ENCODE results near the gene PITHD1.

The PITHD1 gene

DNA sequence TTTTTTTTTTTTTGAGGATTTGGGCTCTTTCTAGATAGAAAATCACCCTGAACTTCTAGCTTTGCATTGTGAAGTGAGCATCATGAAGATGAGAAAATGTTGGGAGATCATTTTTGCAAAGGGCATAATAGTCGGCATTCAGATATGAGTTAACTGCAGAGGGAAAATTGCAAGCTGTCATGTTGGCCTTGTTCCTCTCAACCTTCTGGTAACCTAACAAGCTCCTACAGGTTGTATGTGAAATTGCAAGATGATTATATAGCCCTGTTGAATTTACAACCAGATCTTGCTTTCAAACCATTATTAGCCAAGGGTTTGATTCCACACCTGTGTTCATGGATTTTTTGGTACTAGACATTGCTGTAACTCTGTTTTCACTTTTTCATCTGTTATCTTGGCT is 32.7 kb upstream of the PITHD1 start:
- Histone ChIP-seq H3K9ac (peak overlapping the region in 1 of 11 experiments; percentile 94; a peak in 3 of 22 replicates), H3K27ac (0 out of 22 replicates have a peak overlapping the region, but pooled peaks of 1 of the 11 experiments have one; percentile 93), H4K20me1 (peaks cover 59 to 72% (median 67%) of the 10 kb centered on the region in 11 experiments), H3K4me2 (peak overlapping the region; percentile 83 to 97 (median 92)), H3K4me3 (peak overlapping the region in 7 of 10 experiments; percentile 96 to 99 (median 97); a peak in 5 of 20 replicates), H3K27me3 (no peaks in the 10 kb centered on the region), H3K36me3 (peaks cover 33 to 52% (median 39%) of the 10 kb centered on the region in 11 experiments), H3K9me3 (replicated peaks in 1 of 11) (no peaks in the 10 kb centered on the region), H3K4me1 (peaks cover 25 to 51% (median 40%) of the 10 kb centered on the region in 10 experiments)
- TF ChIP-seq Cebpa-rat (IDR thresholded peaks at IDR 0.05): no peak

GRCh38 chr1:23748016-23748415 is 30.2 kb upstream of the PITHD1 start:
- peak overlapping the region in 3 of 11 experiments; percentile 3 to 24 (median 10); a peak in 5 of 22 replicates for H3K4me2 ChIP-seq
- no peaks in the 10 kb centered on the region for H3K9me3 ChIP-seq (replicated peaks in 1 of 11)
- no peak overlapping the region for H3K4me3 ChIP-seq
- H4K20me1 ChIP-seq: peaks cover 76 to 97% (median 91%) of the 10 kb centered on the region in 11 experiments
- no peak overlapping the region for H3K27ac ChIP-seq
- peak overlapping the region in 2 of 11 experiments; percentile 23 to 25; a peak in 2 of 22 replicates for H3K9ac ChIP-seq
- TF ChIP-seq Cebpa-rat (IDR thresholded peaks at IDR 0.05): no peak
- H3K27me3 ChIP-seq: no peaks in the 10 kb centered on the region
- H3K36me3 ChIP-seq: peaks cover 58 to 77% (median 64%) of the 10 kb centered on the region in 11 experiments
- H3K4me1 ChIP-seq: peaks cover 16 to 43% (median 31%) of the 10 kb centered on the region in 10 experiments

- Histone ChIP-seq H3K36me3 (peaks cover 84 to 100% (median 90%) of the 10 kb centered on the region in 11 experiments), H3K4me3 (no peak overlapping the region), H3K27me3 (no peaks in the 10 kb centered on the region), H4K20me1 (peaks cover 63 to 100% (median 90%) of the 10 kb centered on the region in 11 experiments), H3K9me3 (replicated peaks in 1 of 11) (no peaks in the 10 kb centered on the region), H3K4me1 (peaks cover 0 to 27% (median 16%) of the 10 kb centered on the region in 10 experiments; a peak in 15 of 20 replicates), H3K4me2 (no peak overlapping the region), H3K27ac (0 out of 22 replicates have a peak overlapping the region, but pooled peaks of 1 of the 11 experiments have one; percentile 5), H3K9ac (peak overlapping the region in 5 of 11 experiments; percentile 18 to 56 (median 24); a peak in 8 of 22 replicates)
- TF ChIP-seq Cebpa-rat (IDR thresholded peaks at IDR 0.05): no peak
Observed at GRCh38 chr1:23751050-23751814, 27.0 kb upstream of the PITHD1 start.

DNA sequence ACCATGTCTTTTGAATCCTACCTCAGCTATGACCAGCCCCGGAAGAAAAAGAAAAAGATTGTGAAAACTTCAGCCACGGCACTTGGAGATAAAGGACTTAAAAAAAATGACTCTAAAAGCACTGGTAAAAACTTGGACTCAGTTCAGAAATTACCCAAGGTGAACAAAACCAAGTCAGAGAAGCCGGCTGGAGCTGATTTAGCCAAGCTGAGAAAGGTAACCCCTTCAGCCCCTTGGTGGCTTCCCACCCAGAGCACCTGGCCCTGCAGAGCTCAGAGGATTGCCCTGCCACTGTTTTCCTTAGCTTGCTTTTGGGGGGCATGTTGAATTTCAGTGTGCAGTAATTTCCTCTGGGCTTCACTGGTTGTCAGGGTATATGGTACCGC is 26.4 kb upstream of the PITHD1 start:
- peak overlapping the region in 3 of 11 experiments; percentile 1 to 10 (median 6); a peak in 3 of 22 replicates for H3K9ac ChIP-seq
- peaks cover 0 to 25% (median 16%) of the 10 kb centered on the region in 10 experiments; a peak in 15 of 20 replicates for H3K4me1 ChIP-seq
- H4K20me1 ChIP-seq: peaks cover 62 to 100% (median 90%) of the 10 kb centered on the region in 11 experiments
- H3K27ac ChIP-seq: no peak overlapping the region
- no peaks in the 10 kb centered on the region for H3K27me3 ChIP-seq
- no peaks in the 10 kb centered on the region for H3K9me3 ChIP-seq (replicated peaks in 1 of 11)
- H3K4me3 ChIP-seq: no peak overlapping the region
- no peak for TF ChIP-seq Cebpa-rat (IDR thresholded peaks at IDR 0.05)
- no peak overlapping the region for H3K4me2 ChIP-seq
- H3K36me3 ChIP-seq: peaks cover 84 to 100% (median 90%) of the 10 kb centered on the region in 11 experiments

- Histone ChIP-seq H3K27me3 (no peaks in the 10 kb centered on the region), H3K4me3 (no peak overlapping the region), H3K9ac (no peak overlapping the region), H3K27ac (no peak overlapping the region), H3K4me1 (peaks cover 0 to 18% (median 7%) of the 10 kb centered on the region in 10 experiments; a peak in 14 of 20 replicates), H3K9me3 (replicated peaks in 1 of 11) (no peaks in the 10 kb centered on the region), H3K4me2 (no peak overlapping the region), H3K36me3 (peaks cover 89 to 100% (median 95%) of the 10 kb centered on the region in 11 experiments), H4K20me1 (peaks cover 53 to 100% (median 86%) of the 10 kb centered on the region in 11 experiments)
- no peak for TF ChIP-seq Cebpa-rat (IDR thresholded peaks at IDR 0.05)
Observed at GRCh38 chr1:23752909-23753308, 25.3 kb upstream of the PITHD1 start.

DNA sequence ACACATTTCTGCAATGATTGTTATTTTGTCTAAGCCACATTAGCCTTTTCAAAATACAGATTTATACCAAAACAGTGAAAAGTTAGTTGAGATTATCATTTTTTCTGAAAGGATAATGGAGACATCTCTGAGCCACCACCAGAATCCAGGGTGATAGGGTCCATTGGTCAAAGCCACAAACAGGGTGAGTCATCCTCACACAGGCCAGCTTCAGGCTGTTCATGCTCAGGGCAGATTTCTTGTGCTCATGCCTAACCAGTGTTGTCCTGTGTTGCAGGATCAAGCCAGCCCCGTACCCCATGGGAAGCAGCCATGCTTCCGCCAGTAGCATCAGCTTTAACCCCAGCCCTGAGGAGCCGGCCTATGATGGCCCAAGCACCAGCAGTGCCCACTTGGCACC is 21.5 kb upstream of the PITHD1 start:
- Histone ChIP-seq H3K27me3 (no peaks in the 10 kb centered on the region), H3K9ac (0 out of 22 replicates have a peak overlapping the region, but pooled peaks of 1 of the 11 experiments have one; percentile 14), H4K20me1 (peaks cover 41 to 99% (median 89%) of the 10 kb centered on the region in 11 experiments; a peak in 21 of 22 replicates), H3K4me2 (no peak overlapping the region), H3K27ac (no peak overlapping the region), H3K4me1 (peaks cover 0 to 12% (median 0%) of the 10 kb centered on the region in 10 experiments; a peak in 6 of 20 replicates), H3K4me3 (no peak overlapping the region), H3K9me3 (replicated peaks in 1 of 11) (no peaks in the 10 kb centered on the region), H3K36me3 (peaks cover 98 to 100% (median 100%) of the 10 kb centered on the region in 11 experiments)
- TF ChIP-seq Cebpa-rat (IDR thresholded peaks at IDR 0.05): no peak

DNA sequence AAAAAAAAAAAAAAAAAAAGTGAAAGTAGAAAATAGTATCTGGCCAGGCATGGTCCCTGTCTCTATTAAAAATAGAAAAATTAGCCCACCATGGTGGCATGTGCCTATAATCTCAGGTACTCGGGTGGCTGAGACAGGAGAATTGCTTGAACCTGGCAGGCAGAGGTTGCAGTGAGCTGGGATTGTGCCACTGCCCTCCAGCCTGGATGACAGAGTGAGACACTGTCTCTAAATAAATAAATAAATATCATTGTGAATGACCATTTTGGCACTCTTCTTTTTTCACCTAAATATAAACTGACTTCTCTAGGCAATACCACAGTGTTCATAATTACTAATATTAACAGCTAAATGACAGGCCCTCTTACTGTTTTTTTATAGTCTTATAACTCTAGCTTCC is 20.4 kb upstream of the PITHD1 start:
- Histone ChIP-seq H3K27me3 (no peaks in the 10 kb centered on the region), H3K4me3 (no peak overlapping the region), H4K20me1 (peaks cover 35 to 99% (median 89%) of the 10 kb centered on the region in 11 experiments; a peak in 21 of 22 replicates), H3K9me3 (replicated peaks in 1 of 11) (no peaks in the 10 kb centered on the region), H3K4me1 (peaks cover 0 to 19% (median 7%) of the 10 kb centered on the region in 10 experiments; a peak in 13 of 20 replicates), H3K27ac (no peak overlapping the region), H3K4me2 (no peak overlapping the region), H3K9ac (no peak overlapping the region), H3K36me3 (peaks cover 98 to 100% (median 100%) of the 10 kb centered on the region in 11 experiments)
- TF ChIP-seq Cebpa-rat (IDR thresholded peaks at IDR 0.05): no peak

DNA sequence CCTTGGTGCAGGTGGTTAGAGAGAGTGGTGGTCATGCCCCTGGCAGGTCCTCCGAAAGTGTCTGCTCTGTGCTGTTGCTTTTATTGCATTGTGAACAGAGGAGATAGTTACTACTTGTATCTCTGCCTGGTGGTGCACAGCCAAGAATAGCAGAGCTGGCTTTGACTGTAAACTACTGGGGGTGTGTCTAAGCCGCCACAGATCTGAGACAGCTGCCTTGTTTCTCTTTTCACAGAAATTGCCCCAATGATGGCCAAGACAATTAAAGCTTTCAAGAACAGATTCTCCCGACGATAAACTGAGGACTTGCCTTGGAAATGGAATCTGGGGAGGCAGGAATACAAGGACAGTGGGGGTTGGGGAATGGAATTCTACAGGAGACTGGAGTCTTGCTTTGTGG is 18.9 kb upstream of the PITHD1 start:
- Histone ChIP-seq H4K20me1 (peaks cover 25 to 98% (median 89%) of the 10 kb centered on the region in 11 experiments; a peak in 20 of 22 replicates), H3K9me3 (replicated peaks in 1 of 11) (no peaks in the 10 kb centered on the region), H3K4me1 (peaks cover 0 to 26% (median 20%) of the 10 kb centered on the region in 10 experiments; a peak in 15 of 20 replicates), H3K4me2 (no peak overlapping the region), H3K4me3 (no peak overlapping the region), H3K27me3 (no peaks in the 10 kb centered on the region), H3K36me3 (peaks cover 92 to 100% (median 98%) of the 10 kb centered on the region in 11 experiments), H3K27ac (no peak overlapping the region), H3K9ac (no peak overlapping the region)
- TF ChIP-seq Cebpa-rat (IDR thresholded peaks at IDR 0.05): no peak

Measured in BLaER1 treated with 17β-estradiol and CSF1 and Interleukin-3, amounts not matched to agents 10 nM and 100 nM (cell line).